Ureter (tissue), 1 donor: ENCODE measurements around the gene PPFIA3. TPM values are rescaled to one million over a fixed set of nuclear protein-coding genes. Genes with fewer than 3 reads are reported as not detected.
"Not testable (repeated sequence)": the region's sequence is repeated elsewhere in the genome, so short reads cannot be mapped to it uniquely, and the experiment has no call there.

Source experiments
- DNase-seq: peaks from one replicate; pipeline ENCODE4 v3.0.0-alpha.2; 2020; ENCODE audit warnings: low spot score
- total RNA-seq: library from RNA; stranded (reverse); gene quantifications from one replicate; pipeline ENCODE4 v1.2.4, GENCODE V29; 2023
- donor health status: DM: yes; HTN: yes; CAD: no.

Gene PPFIA3
- total RNA-seq, 1 donor from 2014 or later, result 9.0 TPM

DNA sequence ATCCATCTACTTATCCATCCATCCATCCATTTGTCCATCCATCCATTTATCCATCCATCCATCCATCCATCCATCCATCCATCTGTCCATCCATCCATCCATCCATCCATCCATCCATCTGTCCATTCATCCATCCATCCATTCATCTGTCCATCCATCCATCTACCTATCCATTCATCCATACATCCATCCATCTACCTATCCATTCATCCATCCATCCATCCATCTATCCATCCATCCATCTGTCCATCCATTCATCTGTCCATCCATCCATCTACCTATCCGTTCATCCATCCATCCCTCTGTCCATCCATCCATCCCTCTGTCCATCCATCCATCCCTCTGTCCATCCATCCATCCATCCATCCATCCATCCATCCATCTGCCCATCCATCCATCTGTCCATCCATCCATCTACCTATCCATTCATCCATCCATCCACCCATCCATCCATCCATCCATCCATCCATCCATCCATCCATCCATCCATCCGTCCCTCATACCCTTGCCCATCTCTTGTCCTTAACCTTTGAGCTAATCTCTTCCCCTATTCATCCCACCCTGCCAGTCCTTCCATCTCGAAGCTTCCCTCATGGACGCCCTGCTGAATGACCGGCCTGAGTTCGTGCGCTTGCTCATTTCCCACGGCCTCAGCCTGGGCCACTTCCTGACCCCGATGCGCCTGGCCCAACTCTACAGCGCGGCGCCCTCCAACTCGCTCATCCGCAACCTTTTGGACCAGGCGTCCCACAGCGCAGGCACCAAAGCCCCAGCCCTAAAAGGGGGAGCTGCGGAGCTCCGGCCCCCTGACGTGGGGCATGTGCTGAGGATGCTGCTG, 62.9 kb downstream of the PPFIA3 start:
- not testable (repeated sequence) for DNase-seq

DNA sequence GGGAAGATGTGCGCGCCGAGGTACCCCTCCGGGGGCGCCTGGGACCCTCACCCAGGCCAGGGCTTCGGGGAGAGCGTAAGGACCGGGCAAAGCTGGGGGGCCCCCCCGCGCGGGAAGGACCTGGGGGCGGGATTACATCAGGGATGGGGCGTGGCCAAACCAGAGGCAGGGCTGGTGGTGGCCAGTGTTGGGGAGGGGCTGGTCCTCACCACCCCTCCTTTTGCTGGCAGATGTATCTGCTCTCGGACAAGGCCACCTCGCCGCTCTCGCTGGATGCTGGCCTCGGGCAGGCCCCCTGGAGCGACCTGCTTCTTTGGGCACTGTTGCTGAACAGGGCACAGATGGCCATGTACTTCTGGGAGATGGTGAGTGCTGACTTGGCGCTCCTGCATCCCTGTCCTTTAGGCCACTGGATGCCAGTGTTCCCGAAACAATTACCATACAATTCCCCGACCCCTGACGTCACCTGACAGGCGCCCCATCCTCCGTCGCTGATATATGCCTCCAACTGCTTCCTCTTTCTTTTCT, 63.6 kb downstream of the PPFIA3 start:
- DNase-seq, result no peak

DNA sequence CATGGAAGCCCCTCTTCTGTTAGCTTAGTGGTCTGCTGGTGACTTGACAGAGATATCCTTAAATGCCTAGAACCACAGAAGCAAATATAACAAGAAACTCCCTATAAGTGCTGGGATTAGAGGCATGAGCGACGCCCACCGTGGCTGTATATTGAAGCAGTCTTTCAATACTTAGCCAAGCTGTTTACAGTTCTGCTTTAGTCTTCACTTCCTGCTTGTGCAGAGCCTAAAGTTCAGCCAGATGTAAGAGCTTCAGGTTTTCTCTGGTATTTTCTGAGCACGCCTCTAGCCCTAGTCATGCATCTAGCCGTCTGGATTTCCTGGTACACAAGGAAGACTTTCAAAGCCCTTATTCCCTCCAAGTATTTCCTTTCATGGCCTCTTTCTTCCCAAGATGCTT, 66.8 kb downstream of the PPFIA3 start:
- DNase-seq, result no peak

DNA sequence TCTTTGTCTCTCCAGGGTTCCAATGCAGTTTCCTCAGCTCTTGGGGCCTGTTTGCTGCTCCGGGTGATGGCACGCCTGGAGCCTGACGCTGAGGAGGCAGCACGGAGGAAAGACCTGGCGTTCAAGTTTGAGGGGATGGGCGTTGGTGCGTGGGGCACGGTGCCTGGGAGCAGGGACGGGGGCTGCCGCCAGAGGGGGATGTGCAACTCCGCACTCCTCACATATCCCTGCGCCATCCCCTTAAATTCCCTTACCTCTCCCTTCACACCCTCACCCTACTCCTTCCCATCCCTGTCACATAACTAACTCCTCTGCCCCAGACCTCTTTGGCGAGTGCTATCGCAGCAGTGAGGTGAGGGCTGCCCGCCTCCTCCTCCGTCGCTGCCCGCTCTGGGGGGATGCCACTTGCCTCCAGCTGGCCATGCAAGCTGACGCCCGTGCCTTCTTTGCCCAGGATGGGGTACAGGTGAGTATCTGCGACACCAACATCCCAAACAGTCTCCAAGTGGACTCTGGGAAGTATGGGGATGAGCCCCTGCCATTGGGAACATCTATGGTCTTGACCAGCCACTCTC, 69.4 kb downstream of the PPFIA3 start:
- no peak for DNase-seq

DNA sequence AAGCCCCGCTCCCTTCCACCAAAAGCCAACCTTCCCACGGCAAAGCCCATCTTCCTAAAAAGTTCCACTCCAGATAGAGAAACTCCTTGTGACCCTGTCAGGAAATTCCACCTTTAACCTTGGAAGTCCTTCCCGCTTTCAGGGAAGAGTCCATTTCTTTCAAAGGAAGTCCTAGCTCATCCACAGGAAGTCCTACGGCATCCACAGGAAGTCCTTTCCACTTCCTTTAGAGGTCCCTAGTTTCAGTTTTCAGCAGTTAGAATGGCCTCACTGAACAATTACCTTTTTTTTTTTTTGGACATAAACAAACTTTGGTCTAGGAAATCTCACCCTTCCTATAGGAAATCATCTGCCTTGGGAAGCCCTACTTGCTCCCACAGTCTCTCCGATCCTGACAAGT, 69.9 kb downstream of the PPFIA3 start:
- no peak for DNase-seq

DNA sequence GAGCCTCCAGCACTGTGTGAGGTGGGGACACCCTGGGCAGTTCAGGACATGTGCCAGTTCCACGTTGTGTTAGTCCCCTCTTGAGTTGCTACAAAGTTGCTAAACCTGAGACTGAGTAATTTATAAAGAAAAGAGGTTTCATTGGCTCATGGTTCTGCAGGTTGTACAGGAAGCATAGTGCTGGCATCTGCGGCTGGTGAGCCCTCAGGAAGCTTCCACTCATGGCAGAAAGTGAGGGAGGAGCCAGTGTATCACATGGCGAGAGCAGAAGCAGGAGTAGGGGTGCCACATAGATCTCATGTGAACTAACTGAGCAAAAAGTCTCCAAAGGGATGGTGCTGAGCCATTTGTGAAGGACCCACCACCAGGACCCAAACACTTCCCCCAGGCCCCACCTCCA, 71.4 kb downstream of the PPFIA3 start:
- DNase-seq, result no peak

DNA sequence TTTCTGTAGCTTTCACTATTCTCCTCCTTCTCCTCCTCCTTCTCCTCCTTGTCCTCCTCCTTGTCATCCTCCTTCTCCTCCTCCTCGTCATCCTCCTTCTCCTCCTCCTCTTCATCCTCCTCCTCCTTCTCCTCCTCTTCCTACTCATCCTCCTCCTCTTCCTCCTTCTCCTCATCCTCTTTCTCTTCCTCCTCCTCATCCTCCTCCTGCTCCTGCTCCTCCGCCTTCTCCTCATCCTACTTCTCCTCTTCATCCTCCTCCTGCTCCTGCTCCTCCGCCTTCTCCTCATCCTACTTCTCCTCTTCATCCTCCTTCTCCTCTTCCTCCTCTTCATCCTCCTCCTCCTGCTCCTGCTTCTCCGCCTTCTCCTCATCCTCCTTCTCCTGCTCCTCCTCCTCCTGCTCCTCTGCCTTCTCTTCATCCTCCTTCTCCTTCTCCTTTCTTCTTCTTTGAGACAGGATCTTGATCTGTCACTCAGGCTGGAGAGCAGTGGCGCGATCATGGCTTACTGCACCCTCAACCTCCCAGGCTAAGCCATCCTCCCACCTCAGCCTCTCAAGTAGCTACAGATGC, 74.6 kb downstream of the PPFIA3 start:
- no peak for DNase-seq

DNA sequence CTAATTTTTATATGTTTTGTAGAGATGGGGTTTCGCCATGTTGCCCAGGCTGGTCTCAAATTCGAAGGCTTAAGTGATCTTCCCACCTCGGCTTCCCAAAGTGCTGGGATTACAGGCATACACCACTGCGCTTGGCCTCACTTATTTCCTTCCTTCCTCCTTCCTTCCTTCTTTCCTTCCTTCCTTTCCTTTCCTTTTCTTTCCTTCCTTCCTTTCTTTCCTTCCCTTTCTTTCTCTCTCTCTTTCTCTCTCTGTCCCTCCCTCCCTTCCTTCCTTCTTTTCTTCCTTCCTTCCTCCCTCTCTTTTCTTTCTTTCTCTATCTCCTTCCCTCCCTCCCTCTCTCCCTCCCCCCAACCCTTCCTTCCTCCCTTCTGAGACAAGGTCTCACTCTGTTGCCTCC, 75.1 kb downstream of the PPFIA3 start:
- DNase-seq, result no peak

DNA sequence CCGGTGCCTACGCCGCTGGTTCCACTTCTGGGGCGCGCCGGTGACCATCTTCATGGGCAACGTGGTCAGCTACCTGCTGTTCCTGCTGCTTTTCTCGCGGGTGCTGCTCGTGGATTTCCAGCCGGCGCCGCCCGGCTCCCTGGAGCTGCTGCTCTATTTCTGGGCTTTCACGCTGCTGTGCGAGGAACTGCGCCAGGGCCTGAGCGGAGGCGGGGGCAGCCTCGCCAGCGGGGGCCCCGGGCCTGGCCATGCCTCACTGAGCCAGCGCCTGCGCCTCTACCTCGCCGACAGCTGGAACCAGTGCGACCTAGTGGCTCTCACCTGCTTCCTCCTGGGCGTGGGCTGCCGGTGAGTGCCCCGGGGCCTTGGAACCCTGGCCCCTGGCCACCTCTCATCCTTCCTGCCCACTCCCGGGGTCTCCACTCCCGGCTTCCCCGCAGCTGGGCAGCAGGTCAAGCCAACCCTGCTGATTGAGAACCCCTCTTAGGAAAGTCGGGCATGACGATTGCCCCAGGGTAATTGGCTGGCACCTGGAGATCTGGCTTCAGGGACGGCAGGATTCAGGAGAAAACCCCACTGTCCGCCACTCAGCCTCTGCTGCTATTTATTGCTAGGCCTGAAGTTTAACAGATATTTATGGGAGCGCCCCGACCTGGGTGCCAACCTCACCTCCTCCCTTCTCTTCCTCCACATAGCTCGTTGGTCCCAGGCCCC, 77.3 kb downstream of the PPFIA3 start:
- DNase-seq, result no peak

DNA sequence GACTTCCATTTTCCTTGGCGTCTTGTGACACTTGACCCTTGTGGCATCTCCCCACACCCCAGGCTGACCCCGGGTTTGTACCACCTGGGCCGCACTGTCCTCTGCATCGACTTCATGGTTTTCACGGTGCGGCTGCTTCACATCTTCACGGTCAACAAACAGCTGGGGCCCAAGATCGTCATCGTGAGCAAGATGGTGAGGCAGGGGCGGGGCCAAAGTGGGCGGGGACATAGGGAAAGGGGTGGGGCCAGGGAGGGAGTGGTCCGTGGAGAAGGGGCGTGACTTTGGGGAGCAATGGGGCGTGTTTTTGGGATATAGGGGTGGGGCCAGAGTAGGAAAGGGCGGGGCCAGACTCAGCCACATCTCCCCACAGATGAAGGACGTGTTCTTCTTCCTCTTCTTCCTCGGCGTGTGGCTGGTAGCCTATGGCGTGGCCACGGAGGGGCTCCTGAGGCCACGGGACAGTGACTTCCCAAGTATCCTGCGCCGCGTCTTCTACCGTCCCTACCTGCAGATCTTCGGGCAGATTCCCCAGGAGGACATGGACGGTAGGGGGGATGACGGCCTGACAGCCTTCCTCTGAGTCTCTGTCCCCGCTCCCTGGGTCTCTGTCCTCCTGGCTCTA, 81.0 kb downstream of the PPFIA3 start:
- no peak for DNase-seq

Other genes starting within 250 kb of the PPFIA3 start
- 56.2 TPM for gene PPP1R15A, start 247.1 kb upstream of the PPFIA3 start, total RNA-seq
- not detected for gene TULP2, start 220.8 kb upstream of the PPFIA3 start, total RNA-seq
- 232 TPM for gene NUCB1, start 219.2 kb upstream of the PPFIA3 start, total RNA-seq
- gene DHDH, start 185.8 kb upstream of the PPFIA3 start, total RNA-seq, result not detected
- gene BAX, start 164.7 kb upstream of the PPFIA3 start, total RNA-seq, result 79.9 TPM
- 1,526 TPM for gene FTL, start 154.2 kb upstream of the PPFIA3 start, total RNA-seq
- gene GYS1, start 126.2 kb upstream of the PPFIA3 start, total RNA-seq, result 73.8 TPM
- gene RUVBL2, start 125.7 kb upstream of the PPFIA3 start, total RNA-seq, result 66.7 TPM
- not detected for gene LHB, start 102.5 kb upstream of the PPFIA3 start, total RNA-seq
- not detected for gene CGB3, start 95.2 kb upstream of the PPFIA3 start, total RNA-seq
- not detected for gene CGB2, start 87.7 kb upstream of the PPFIA3 start, total RNA-seq
- gene CGB1, start 82.6 kb upstream of the PPFIA3 start, total RNA-seq, result not detected
- gene CGB5, start 75.7 kb upstream of the PPFIA3 start, total RNA-seq, result 1.1 TPM
- gene CGB8, start 70.4 kb upstream of the PPFIA3 start, total RNA-seq, result not detected
- 3.2 TPM for gene CGB7, start 61.8 kb upstream of the PPFIA3 start, total RNA-seq
- gene NTF4, start 54.7 kb upstream of the PPFIA3 start, total RNA-seq, result 20.6 TPM
- not detected for gene KCNA7, start 46.8 kb upstream of the PPFIA3 start, total RNA-seq
- 256 TPM for gene SNRNP70, start 34.1 kb upstream of the PPFIA3 start, total RNA-seq
- gene LIN7B, start 5.2 kb upstream of the PPFIA3 start, total RNA-seq, result 10.4 TPM
- gene C19orf73, start 401 bp upstream of the PPFIA3 start, total RNA-seq, result 2.4 TPM
- 5.1 TPM for gene HRC, start 35.9 kb downstream of the PPFIA3 start, total RNA-seq
- 110 TPM for gene TRPM4, start 38.2 kb downstream of the PPFIA3 start, total RNA-seq
- 2.2 TPM for gene SLC6A16, start 205.6 kb downstream of the PPFIA3 start, total RNA-seq
- 11.0 TPM for gene CD37, start 215.9 kb downstream of the PPFIA3 start, total RNA-seq
- gene TEAD2, start 242.9 kb downstream of the PPFIA3 start, total RNA-seq, result 22.9 TPM
- 0.62 TPM for gene DKKL1, start 244.3 kb downstream of the PPFIA3 start, total RNA-seq